Keratinocyte (primary cell): ENCODE data around the gene ARHGAP31. TPM values are rescaled to one million over a fixed set of nuclear protein-coding genes. Genes with fewer than 3 reads are reported as not detected.

ENCODE experiments used
- DNase-seq: peaks from one replicate; pipeline ENCODE4 v3.0.0-alpha.2; 2011; ENCODE audit warnings: low read depth, missing footprints, low spot score
- FAIRE-seq: peaks from 2 replicates; lab custom pipeline; 2011; peaks lifted over from hg19 to GRCh38; lab: Jason Lieb, UNC
- H2AFZ ChIP-seq: 2 replicates; pipeline ENCODE4 v1.6.0; 2012; ENCODE audit warnings: low read length, control low read depth, inconsistent platforms; ENCODE audit not compliant: control insufficient read depth
- H3K27ac ChIP-seq: 2 replicates; pipeline ENCODE4 v1.5.1; 2011; ENCODE audit warnings: low read length; ENCODE audit not compliant: control insufficient read depth, insufficient read depth
- H3K27me3 ChIP-seq: 3 replicates; pipeline ENCODE4 v1.6.0; 2011; ENCODE audit warnings: low read length; ENCODE audit not compliant: control insufficient read depth, insufficient read depth; ENCODE audit errors: extremely low read depth
- H3K36me3 ChIP-seq, 2 experiments: 2 replicates in 1 of 2; 3 replicates in 1 of 2; pipeline ENCODE4 v1.5.1; 2011; ENCODE audit warnings: low read length in 2 of 2, mild to moderate bottlenecking in 1 of 2; ENCODE audit not compliant: control insufficient read depth in 2 of 2, insufficient read depth in 2 of 2; ENCODE audit errors: extremely low read depth in 1 of 2
- H3K4me1 ChIP-seq: 3 replicates; pipeline ENCODE4 v1.5.1; 2011; ENCODE audit warnings: low read length; ENCODE audit not compliant: control insufficient read depth, insufficient read depth; ENCODE audit errors: extremely low read depth
- H3K4me2 ChIP-seq: 3 replicates; pipeline ENCODE4 v1.6.0; 2011; ENCODE audit warnings: low read depth, low read length; ENCODE audit not compliant: control insufficient read depth, insufficient read depth; ENCODE audit errors: extremely low read depth
- H3K4me3 ChIP-seq, 3 experiments: fragments of 200-600 bp in 1 of 3; sonication (generic) in 1 of 3; 2 replicates in 2 of 3; 3 replicates in 1 of 3; pipeline ENCODE4 v1.5.1; 2011 to 2016; ENCODE audit warnings: low read length in 3 of 3, mild to moderate bottlenecking in 3 of 3, control low read depth in 2 of 3, inconsistent platforms in 1 of 3, low read depth in 1 of 3, mixed read lengths in 1 of 3, mixed run types in 1 of 3, moderate library complexity in 1 of 3; ENCODE audit not compliant: control insufficient read depth in 2 of 3, insufficient read depth in 2 of 3; ENCODE audit errors: extremely low read depth in 1 of 3
- H3K79me2 ChIP-seq: 2 replicates; pipeline ENCODE4 v1.6.0; 2012; ENCODE audit warnings: low read length; ENCODE audit not compliant: control insufficient read depth, insufficient read depth
- H3K9ac ChIP-seq: 3 replicates; pipeline ENCODE4 v1.6.0; 2011; ENCODE audit warnings: low read length; ENCODE audit not compliant: control insufficient read depth, insufficient read depth; ENCODE audit errors: extremely low read depth
- H3K9me1 ChIP-seq: 3 replicates; pipeline ENCODE4 v1.6.0; 2011; ENCODE audit warnings: low read length; ENCODE audit not compliant: control insufficient read depth, insufficient read depth; ENCODE audit errors: extremely low read depth
- H3K9me3 ChIP-seq: 2 replicates; pipeline ENCODE4 v1.5.1; 2012; ENCODE audit warnings: low read depth, low read length; ENCODE audit not compliant: control insufficient read depth
- H4K20me1 ChIP-seq: 3 replicates; pipeline ENCODE4 v1.6.0; 2011; ENCODE audit warnings: low read length; ENCODE audit not compliant: control insufficient read depth, insufficient read depth; ENCODE audit errors: extremely low read depth
- CTCF ChIP-seq, 3 experiments: IDR thresholded peaks in 1 of 3; conservative IDR thresholded peaks in 1 of 3; optimal IDR thresholded peaks in 1 of 3; 2 replicates in 2 of 3; 3 replicates in 1 of 3; pipeline versions ENCODE3 to v1.5.1; 2011; ENCODE audit warnings: low read length in 3 of 3, mild to moderate bottlenecking in 3 of 3, moderate library complexity in 2 of 3, control low read depth in 1 of 3, inconsistent platforms in 1 of 3; ENCODE audit not compliant: insufficient read depth in 2 of 3; ENCODE audit errors: extremely low read depth in 1 of 3
- EZH2 ChIP-seq: IDR thresholded peaks from one replicate; pipeline ENCODE4 v1.6.1; 2012; ENCODE audit warnings: inconsistent platforms, mild to moderate bottlenecking, low read length, moderate library complexity
- dilution Hi-C: fragments of 300-500 bp; cut with MboI; formaldehyde crosslinking; loops from one replicate; pipeline ENCODE4 v1.7.0; 2020; ENCODE audit warnings: low sequenced_read_pairs; ENCODE audit not compliant: extremely low pct_ligation_motif_present
- polyA plus RNA-seq, 5 experiments: library from polyadenylated mRNA; depleted of rRNA in 3 of 5; stranded (reverse) in 3 of 5; stranded (forward) in 1 of 5; unstranded in 1 of 5; fragments of >200 nt; gene quantifications; 1 replicate in 1 of 5; 2 replicates in 3 of 5; 3 replicates in 1 of 5; pipeline versions ENCODE4 v1.2.1 to v1.2.3, GENCODE V29; 2011 to 2012; ENCODE audit warnings: missing spikeins in 2 of 5, low read depth in 1 of 5, low replicate concordance in 1 of 5

Gene ARHGAP31
- polyA plus RNA-seq, 1 donor (not counting 4 experiments of a cell fraction or from before 2014, with no cell fraction given) = 3.0 TPM

GRCh38 chr3:119342176-119342575, 48.0 kb downstream of the ARHGAP31 start:
- no peak overlapping the region for H3K9ac ChIP-seq
- no peak for TF ChIP-seq CTCF (optimal IDR thresholded peaks at IDR 0.05 in 1 of 3, IDR thresholded peaks at IDR 0.05 in 1 of 3, conservative IDR thresholded peaks at IDR 0.05 in 1 of 3; ENCODE audit: extremely low read depth in 1 of 3, insufficient read depth in 2 of 3, low read length in 3 of 3)
- no peak for TF ChIP-seq EZH2
- H4K20me1 ChIP-seq = no peaks in the 10 kb centered on the region
- no peaks in the 10 kb centered on the region for H3K27me3 ChIP-seq
- no peak overlapping the region for H3K27ac ChIP-seq
- H3K36me3 ChIP-seq = no peaks in the 10 kb centered on the region
- no peaks in the 10 kb centered on the region for H3K4me1 ChIP-seq
- H3K79me2 ChIP-seq = no peaks in the 10 kb centered on the region
- dilution Hi-C loops = no loop called here
- H3K9me1 ChIP-seq = no peaks in the 10 kb centered on the region
- no peak overlapping the region for H2AFZ ChIP-seq
- no peak for DNase-seq
- no peak overlapping the region for H3K4me2 ChIP-seq
- no peak overlapping the region for H3K4me3 ChIP-seq
- H3K9me3 ChIP-seq = no peaks in the 10 kb centered on the region
- no peak for FAIRE-seq

- H3K27me3 ChIP-seq = no peaks in the 10 kb centered on the region
- H3K9me3 ChIP-seq = no peaks in the 10 kb centered on the region
- no peak overlapping the region for H3K4me3 ChIP-seq
- H3K27ac ChIP-seq = no peak overlapping the region
- H3K36me3 ChIP-seq = no peaks in the 10 kb centered on the region
- DNase-seq = no peak
- H2AFZ ChIP-seq = no peak overlapping the region
- H3K9me1 ChIP-seq = no peaks in the 10 kb centered on the region
- no peak overlapping the region for H3K4me2 ChIP-seq
- H3K79me2 ChIP-seq = no peaks in the 10 kb centered on the region
- dilution Hi-C loops = no loop called here
- H3K4me1 ChIP-seq = no peaks in the 10 kb centered on the region
- no peak overlapping the region for H3K9ac ChIP-seq
- TF ChIP-seq EZH2 (no peak), CTCF (optimal IDR thresholded peaks at IDR 0.05 in 1 of 3, IDR thresholded peaks at IDR 0.05 in 1 of 3, conservative IDR thresholded peaks at IDR 0.05 in 1 of 3; ENCODE audit: extremely low read depth in 1 of 3, insufficient read depth in 2 of 3, low read length in 3 of 3) (no peak)
- no peak for FAIRE-seq
- H4K20me1 ChIP-seq = no peaks in the 10 kb centered on the region
Observed at GRCh38 chr3:119343719-119344118, 49.5 kb downstream of the ARHGAP31 start.
